OCI-LY7 (cell line): Measurements from ENCODE around the gene IQGAP3.
A peak's percentile ranks its signal among the peaks of the same experiment; 100 is the strongest.

Experiments used
- CTCF ChIP-seq: fragments of 200-600 bp; sonication (generic); conservative IDR thresholded peaks from 2 replicates; pipeline ENCODE4 v1.5.1; 2014; ENCODE audit warnings: mild to moderate bottlenecking, antibody characterized with exemption, low read length, moderate library complexity, mixed read lengths
- EZH2phosphoT487 ChIP-seq: fragments of 200-600 bp; sonication (generic); IDR thresholded peaks from 2 replicates; pipeline ENCODE4 v1.6.1; 2018; ENCODE audit warnings: low read depth, borderline replicate concordance, mild to moderate bottlenecking, mixed run types, antibody characterized with exemption, low read length, moderate library complexity, mixed read lengths

GRCh38 chr1:156608981-156609380, 36.6 kb upstream of the IQGAP3 start:
- TF ChIP-seq CTCF (peak; percentile 92), EZH2phosphoT487 (no peak)
